ENCODE results near the gene NSUN2. TPM values are rescaled to one million over a fixed set of nuclear protein-coding genes. Genes with fewer than 3 reads are reported as not detected.

The NSUN2 gene
- total and polyA plus RNA-seq, 7 donors, result 29.3 to 54.4 (median 31.9) TPM

DNA sequence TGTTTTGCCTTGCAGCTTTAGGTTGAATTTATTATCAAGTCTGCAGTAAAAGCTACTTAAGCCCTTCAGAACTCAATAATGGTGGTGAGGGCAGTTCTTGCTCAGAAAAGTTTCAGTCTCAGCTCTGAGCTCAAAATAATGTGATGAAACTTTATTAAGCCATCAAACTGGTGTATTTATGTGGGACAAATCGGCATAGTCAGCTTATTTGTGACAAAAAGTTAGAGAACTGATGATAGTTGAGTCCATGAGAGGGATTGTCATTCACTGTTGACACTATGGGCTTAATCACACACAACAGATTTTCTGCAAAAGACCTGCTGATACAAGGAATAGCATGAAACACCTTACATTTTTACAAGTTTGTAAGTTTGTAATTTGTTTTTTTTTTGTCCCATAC, 9.8 kb upstream of the NSUN2 start:
- no peak overlapping the region for H3K27ac ChIP-seq
- 92% methylated on average over 1 of the region's 1 CpG for WGBS, 2 donors
- no peak for DNase-seq
- H3K9me3 ChIP-seq, result no peaks in the 10 kb centered on the region
- H3K36me3 ChIP-seq, result no peaks in the 10 kb centered on the region
- intact Hi-C loops (cut with DNase I), result no loop called here
- TF ChIP-seq EP300 (IDR thresholded peaks at IDR 0.05), result no peak
- no peak for TF ChIP-seq POLR2A (IDR thresholded peaks at IDR 0.05)
- no peak for TF ChIP-seq POLR2AphosphoS5 (IDR thresholded peaks at IDR 0.05)
- TF ChIP-seq, protein P1, sequence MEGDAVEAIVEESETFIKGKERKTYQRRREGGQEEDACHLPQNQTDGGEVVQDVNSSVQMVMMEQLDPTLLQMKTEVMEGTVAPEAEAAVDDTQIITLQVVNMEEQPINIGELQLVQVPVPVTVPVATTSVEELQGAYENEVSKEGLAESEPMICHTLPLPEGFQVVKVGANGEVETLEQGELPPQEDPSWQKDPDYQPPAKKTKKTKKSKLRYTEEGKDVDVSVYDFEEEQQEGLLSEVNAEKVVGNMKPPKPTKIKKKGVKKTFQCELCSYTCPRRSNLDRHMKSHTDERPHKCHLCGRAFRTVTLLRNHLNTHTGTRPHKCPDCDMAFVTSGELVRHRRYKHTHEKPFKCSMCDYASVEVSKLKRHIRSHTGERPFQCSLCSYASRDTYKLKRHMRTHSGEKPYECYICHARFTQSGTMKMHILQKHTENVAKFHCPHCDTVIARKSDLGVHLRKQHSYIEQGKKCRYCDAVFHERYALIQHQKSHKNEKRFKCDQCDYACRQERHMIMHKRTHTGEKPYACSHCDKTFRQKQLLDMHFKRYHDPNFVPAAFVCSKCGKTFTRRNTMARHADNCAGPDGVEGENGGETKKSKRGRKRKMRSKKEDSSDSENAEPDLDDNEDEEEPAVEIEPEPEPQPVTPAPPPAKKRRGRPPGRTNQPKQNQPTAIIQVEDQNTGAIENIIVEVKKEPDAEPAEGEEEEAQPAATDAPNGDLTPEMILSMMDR (IDR thresholded peaks at IDR 0.05), result no peak
- no peak overlapping the region for H3K4me3 ChIP-seq
- no peaks in the 10 kb centered on the region for H3K4me1 ChIP-seq
- H3K27me3 ChIP-seq, result no peaks in the 10 kb centered on the region

- H3K4me3 ChIP-seq, result no peak overlapping the region
- H3K27me3 ChIP-seq, result no peaks in the 10 kb centered on the region
- TF ChIP-seq EP300 (IDR thresholded peaks at IDR 0.05) (no peak), POLR2AphosphoS5 (IDR thresholded peaks at IDR 0.05) (no peak), POLR2A (IDR thresholded peaks at IDR 0.05) (no peak)
- TF ChIP-seq, protein P1 (IDR thresholded peaks at IDR 0.05), result no peak
- peaks cover 0 to 20% (median 14%) of the 10 kb centered on the region in 4 donors for H3K4me1 ChIP-seq
- H3K9me3 ChIP-seq, result no peaks in the 10 kb centered on the region
- H3K36me3 ChIP-seq, result no peaks in the 10 kb centered on the region
- no peak for DNase-seq
- intact Hi-C loops (cut with DNase I), result no loop called here
- 68 to 89% methylated on average over 4 of the region's 4 CpGs for WGBS, 2 donors
- H3K27ac ChIP-seq, result no peak overlapping the region
These were observed 5.4 kb upstream of the NSUN2 start for GRCh38 chr5:6638236-6638635.

DNA sequence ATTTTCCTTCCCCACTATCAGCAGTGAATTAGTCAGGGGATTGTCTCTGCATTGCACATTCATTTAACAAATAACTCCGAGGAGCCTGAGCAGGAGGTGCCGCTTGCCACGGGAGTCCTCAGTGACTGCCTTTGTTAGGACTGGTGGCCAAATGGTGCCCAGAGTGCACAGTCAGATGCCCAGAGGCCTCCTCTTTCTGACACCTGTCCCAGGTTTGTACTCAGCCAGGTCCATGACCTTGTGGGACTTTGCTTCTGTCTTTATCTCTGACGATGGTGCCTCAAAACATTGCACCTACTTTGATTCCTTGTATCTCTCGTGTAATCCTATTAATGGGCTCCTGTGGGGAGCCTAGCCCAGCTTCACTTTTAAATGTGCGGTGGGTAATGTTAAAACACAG, 4.7 kb upstream of the NSUN2 start:
- H3K4me3 ChIP-seq, result no peak overlapping the region
- H3K27me3 ChIP-seq, result no peaks in the 10 kb centered on the region
- intact Hi-C loops (cut with DNase I), result no loop called here
- H3K4me1 ChIP-seq, result peaks cover 0 to 20% (median 14%) of the 10 kb centered on the region in 4 donors
- TF ChIP-seq EP300 (IDR thresholded peaks at IDR 0.05) (no peak), POLR2A (IDR thresholded peaks at IDR 0.05) (no peak), POLR2AphosphoS5 (IDR thresholded peaks at IDR 0.05) (no peak)
- TF ChIP-seq, protein P1 (IDR thresholded peaks at IDR 0.05), result no peak
- DNase-seq, result no peak
- 93 to 95% methylated on average over 6 of the region's 6 CpGs for WGBS, 2 donors
- no peaks in the 10 kb centered on the region for H3K36me3 ChIP-seq
- no peak overlapping the region for H3K27ac ChIP-seq
- no peaks in the 10 kb centered on the region for H3K9me3 ChIP-seq

DNA sequence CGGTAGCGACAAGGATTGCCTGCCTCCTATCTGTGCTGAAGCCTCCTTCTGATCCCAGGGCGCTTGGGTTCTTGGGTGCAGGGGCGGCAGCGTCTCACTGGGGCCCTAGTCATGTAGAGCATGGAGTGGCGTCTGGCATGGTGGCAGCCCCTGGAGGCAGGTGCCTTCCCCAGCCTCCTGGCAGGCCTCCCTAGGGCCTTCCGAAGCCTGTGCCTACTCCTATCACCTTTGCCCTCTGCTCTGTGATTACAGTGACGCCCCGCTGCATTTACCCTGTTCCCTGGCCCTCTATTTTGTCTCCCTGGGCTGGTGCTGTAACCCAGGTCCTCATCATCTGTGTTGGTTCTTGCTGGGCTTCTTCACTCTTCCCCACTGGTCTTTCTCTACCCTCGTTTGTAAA, 4.2 kb upstream of the NSUN2 start:
- H3K27me3 ChIP-seq, result no peaks in the 10 kb centered on the region
- no peaks in the 10 kb centered on the region for H3K9me3 ChIP-seq
- no peak overlapping the region for H3K4me3 ChIP-seq
- TF ChIP-seq POLR2A (IDR thresholded peaks at IDR 0.05) (no peak), POLR2AphosphoS5 (IDR thresholded peaks at IDR 0.05) (no peak), EP300 (IDR thresholded peaks at IDR 0.05) (no peak)
- TF ChIP-seq, protein P1 (IDR thresholded peaks at IDR 0.05), result no peak
- DNase-seq, result no peak
- intact Hi-C loops (cut with DNase I), result no loop called here
- H3K36me3 ChIP-seq, result no peaks in the 10 kb centered on the region
- 90 to 96% methylated on average over 10 of the region's 10 CpGs for WGBS, 2 donors
- H3K27ac ChIP-seq, result no peak overlapping the region
- H3K4me1 ChIP-seq, result peaks cover 0 to 24% (median 19%) of the 10 kb centered on the region in 4 donors

DNA sequence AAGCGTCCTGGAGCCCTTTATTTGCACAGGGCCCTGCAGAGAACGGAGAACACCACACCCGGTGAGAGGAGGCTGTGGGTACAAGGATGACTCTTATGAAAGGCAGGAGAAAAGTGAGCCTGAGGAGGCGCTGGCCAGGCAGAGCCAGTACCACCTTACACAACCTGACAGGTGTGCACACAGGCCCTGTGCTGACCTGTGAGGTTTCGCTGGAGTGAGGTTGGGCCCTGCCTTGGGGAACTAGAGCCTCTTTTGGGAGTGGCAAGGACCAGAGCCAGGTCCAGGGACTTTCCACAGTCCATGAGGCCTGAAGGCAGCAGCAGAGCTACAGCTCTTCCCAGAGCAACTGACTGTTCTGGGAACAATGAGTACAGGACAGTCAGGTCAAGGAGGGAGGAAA, 3.4 kb upstream of the NSUN2 start:
- intact Hi-C loops (cut with DNase I), result no loop called here
- Histone ChIP-seq H3K36me3 (peaks cover 0 to 4% (median 0%) of the 10 kb centered on the region in 4 donors), H3K9me3 (no peaks in the 10 kb centered on the region), H3K27me3 (no peaks in the 10 kb centered on the region), H3K4me1 (peaks cover 0 to 32% (median 26%) of the 10 kb centered on the region in 4 donors), H3K4me3 (no peak overlapping the region), H3K27ac (no peak overlapping the region)
- 47 to 71% methylated on average over 5 of the region's 5 CpGs for WGBS, 2 donors
- DNase-seq, result no peak
- no peak for TF ChIP-seq POLR2A (IDR thresholded peaks at IDR 0.05)
- TF ChIP-seq, protein P1 (IDR thresholded peaks at IDR 0.05), result no peak
- no peak for TF ChIP-seq POLR2AphosphoS5 (IDR thresholded peaks at IDR 0.05)
- no peak for TF ChIP-seq EP300 (IDR thresholded peaks at IDR 0.05)
